Measurements from ENCODE around the gene MISP3. TPM values are rescaled to one million over a fixed set of nuclear protein-coding genes. Genes with fewer than 3 reads are reported as not detected.

The MISP3 gene
- polyA plus RNA-seq, 1 donor from 2014 or later, result 8.2 TPM

- Histone ChIP-seq H3K4me2 (ENCODE audit: low read length) (no peak overlapping the region), H3K27ac (ENCODE audit: low read length) (no peak overlapping the region), H3K27me3 (ENCODE audit: insufficient read depth, low read depth, low read length) (no peaks in the 10 kb centered on the region)
Observed at GRCh38 chr19:14106840-14107239, 34.3 kb downstream of the MISP3 start.

DNA sequence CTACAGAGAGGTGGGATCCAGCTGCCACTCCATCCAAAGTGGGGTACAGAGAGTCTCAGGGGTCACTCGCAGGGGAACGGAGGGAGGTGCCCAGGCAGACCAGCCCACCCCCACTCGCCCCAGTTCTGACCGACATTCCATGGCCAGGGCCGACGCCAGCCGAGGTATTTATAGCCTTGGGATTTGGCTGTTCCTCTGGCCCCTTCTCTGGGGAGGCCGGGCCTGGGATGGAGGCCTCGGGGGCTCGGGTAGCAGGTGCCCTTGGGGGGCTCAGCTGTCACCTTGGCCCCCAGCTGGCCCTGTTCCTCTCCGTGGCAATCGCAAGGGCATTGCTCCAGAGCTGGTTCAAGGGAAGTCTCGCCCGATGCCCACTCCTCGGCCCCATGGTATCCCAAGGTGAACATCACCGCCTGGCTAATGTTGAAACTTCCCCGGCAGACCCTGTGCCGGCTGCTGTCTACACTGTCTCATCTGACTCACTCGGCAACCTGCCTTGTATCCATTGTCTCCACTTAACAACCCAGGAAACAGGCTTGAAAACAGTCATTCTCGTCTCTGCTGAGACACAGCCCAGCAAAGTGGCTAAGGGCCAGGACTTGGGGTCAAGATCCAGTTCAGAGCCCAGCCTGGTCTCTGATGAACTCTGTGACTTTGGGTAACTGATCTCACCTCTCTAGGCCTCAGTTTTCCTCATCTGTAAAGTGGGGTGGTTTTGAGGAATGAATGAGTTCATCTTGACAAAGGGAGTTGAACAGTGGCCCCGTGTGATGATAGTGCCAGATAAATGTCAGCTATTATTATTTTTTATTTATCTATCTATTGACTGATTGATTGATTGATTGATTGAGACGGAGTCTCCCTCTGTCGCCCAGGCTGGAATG lies 35.2 kb downstream of the MISP3 start:
- H4K20me1 ChIP-seq (ENCODE audit: insufficient read depth), result no peaks in the 10 kb centered on the region
- no peaks in the 10 kb centered on the region for H3K36me3 ChIP-seq (ENCODE audit: insufficient read depth, low read length)
- H3K4me3 ChIP-seq (ENCODE audit: low read length), result no peak overlapping the region
- no peak overlapping the region for H3K4me2 ChIP-seq (ENCODE audit: low read length)
- H3K27me3 ChIP-seq (ENCODE audit: insufficient read depth, low read depth, low read length), result no peaks in the 10 kb centered on the region
- H3K9ac ChIP-seq (ENCODE audit: low read length), result no peak overlapping the region
- no peaks in the 10 kb centered on the region for H3F3A ChIP-seq (ENCODE audit: insufficient read depth, low read length, poor library complexity, severe bottlenecking)
- H2AFZ ChIP-seq (ENCODE audit: low read depth, low read length), result no peak overlapping the region
- no peaks in the 10 kb centered on the region for H3K9me3 ChIP-seq (ENCODE audit: low read length)
- no peaks in the 10 kb centered on the region for H3K79me2 ChIP-seq (replicated peaks; ENCODE audit: insufficient read depth, low read length)
- H3K27ac ChIP-seq (ENCODE audit: low read length), result no peak overlapping the region
- no peaks in the 10 kb centered on the region for H3K9me2 ChIP-seq (ENCODE audit: insufficient read depth, low read length)
- TF ChIP-seq SMC3 (conservative IDR thresholded peaks at IDR 0.05; ENCODE audit: poor library complexity), result no peak
- TF ChIP-seq POLR2AphosphoS5 (IDR thresholded peaks at IDR 0.05), result no peak
- no peak for TF ChIP-seq EZH2 (IDR thresholded peaks at IDR 0.05; ENCODE audit: borderline replicate concordance, insufficient read depth, low read length, poor library complexity, severe bottlenecking)
- no peak for TF ChIP-seq MXI1 (conservative IDR thresholded peaks at IDR 0.05; ENCODE audit: poor library complexity, severe bottlenecking)
- no peak for TF ChIP-seq RAD21 (conservative IDR thresholded peaks at IDR 0.05)
- TF ChIP-seq, protein P1, sequence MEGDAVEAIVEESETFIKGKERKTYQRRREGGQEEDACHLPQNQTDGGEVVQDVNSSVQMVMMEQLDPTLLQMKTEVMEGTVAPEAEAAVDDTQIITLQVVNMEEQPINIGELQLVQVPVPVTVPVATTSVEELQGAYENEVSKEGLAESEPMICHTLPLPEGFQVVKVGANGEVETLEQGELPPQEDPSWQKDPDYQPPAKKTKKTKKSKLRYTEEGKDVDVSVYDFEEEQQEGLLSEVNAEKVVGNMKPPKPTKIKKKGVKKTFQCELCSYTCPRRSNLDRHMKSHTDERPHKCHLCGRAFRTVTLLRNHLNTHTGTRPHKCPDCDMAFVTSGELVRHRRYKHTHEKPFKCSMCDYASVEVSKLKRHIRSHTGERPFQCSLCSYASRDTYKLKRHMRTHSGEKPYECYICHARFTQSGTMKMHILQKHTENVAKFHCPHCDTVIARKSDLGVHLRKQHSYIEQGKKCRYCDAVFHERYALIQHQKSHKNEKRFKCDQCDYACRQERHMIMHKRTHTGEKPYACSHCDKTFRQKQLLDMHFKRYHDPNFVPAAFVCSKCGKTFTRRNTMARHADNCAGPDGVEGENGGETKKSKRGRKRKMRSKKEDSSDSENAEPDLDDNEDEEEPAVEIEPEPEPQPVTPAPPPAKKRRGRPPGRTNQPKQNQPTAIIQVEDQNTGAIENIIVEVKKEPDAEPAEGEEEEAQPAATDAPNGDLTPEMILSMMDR (IDR thresholded peaks at IDR 0.05; ENCODE audit: poor library complexity, severe bottlenecking), result no peak
- no peak for TF ChIP-seq TAF1 (IDR thresholded peaks at IDR 0.05; ENCODE audit: low read depth)
- TF ChIP-seq, protein P2, sequence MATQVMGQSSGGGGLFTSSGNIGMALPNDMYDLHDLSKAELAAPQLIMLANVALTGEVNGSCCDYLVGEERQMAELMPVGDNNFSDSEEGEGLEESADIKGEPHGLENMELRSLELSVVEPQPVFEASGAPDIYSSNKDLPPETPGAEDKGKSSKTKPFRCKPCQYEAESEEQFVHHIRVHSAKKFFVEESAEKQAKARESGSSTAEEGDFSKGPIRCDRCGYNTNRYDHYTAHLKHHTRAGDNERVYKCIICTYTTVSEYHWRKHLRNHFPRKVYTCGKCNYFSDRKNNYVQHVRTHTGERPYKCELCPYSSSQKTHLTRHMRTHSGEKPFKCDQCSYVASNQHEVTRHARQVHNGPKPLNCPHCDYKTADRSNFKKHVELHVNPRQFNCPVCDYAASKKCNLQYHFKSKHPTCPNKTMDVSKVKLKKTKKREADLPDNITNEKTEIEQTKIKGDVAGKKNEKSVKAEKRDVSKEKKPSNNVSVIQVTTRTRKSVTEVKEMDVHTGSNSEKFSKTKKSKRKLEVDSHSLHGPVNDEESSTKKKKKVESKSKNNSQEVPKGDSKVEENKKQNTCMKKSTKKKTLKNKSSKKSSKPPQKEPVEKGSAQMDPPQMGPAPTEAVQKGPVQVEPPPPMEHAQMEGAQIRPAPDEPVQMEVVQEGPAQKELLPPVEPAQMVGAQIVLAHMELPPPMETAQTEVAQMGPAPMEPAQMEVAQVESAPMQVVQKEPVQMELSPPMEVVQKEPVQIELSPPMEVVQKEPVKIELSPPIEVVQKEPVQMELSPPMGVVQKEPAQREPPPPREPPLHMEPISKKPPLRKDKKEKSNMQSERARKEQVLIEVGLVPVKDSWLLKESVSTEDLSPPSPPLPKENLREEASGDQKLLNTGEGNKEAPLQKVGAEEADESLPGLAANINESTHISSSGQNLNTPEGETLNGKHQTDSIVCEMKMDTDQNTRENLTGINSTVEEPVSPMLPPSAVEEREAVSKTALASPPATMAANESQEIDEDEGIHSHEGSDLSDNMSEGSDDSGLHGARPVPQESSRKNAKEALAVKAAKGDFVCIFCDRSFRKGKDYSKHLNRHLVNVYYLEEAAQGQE (IDR thresholded peaks at IDR 0.05; ENCODE audit: borderline replicate concordance), result no peak
- no peak for TF ChIP-seq EP300 (conservative IDR thresholded peaks at IDR 0.05; ENCODE audit: poor library complexity, severe bottlenecking)

More at GRCh38 chr19:14106840-14107239, 34.3 kb downstream of the MISP3 start:
- Histone ChIP-seq H3K4me3 (ENCODE audit: low read length) (no peak overlapping the region), H3K9me2 (ENCODE audit: insufficient read depth, low read length) (no peaks in the 10 kb centered on the region), H4K20me1 (ENCODE audit: insufficient read depth) (no peaks in the 10 kb centered on the region), H3K36me3 (ENCODE audit: insufficient read depth, low read length) (no peaks in the 10 kb centered on the region), H3K9me3 (ENCODE audit: low read length) (no peaks in the 10 kb centered on the region), H3F3A (ENCODE audit: insufficient read depth, low read length, poor library complexity, severe bottlenecking) (no peaks in the 10 kb centered on the region), H3K9ac (ENCODE audit: low read length) (no peak overlapping the region), H3K79me2 (replicated peaks; ENCODE audit: insufficient read depth, low read length) (no peaks in the 10 kb centered on the region), H2AFZ (ENCODE audit: low read depth, low read length) (no peak overlapping the region)
- TF ChIP-seq SMC3 (conservative IDR thresholded peaks at IDR 0.05; ENCODE audit: poor library complexity), result no peak

All from neural cell (in vitro differentiated cells).